SK-N-SH (cell line): Measurements from ENCODE around the gene MARK3. TPM values are rescaled to one million over a fixed set of nuclear protein-coding genes. Genes with fewer than 3 reads are reported as not detected.

Experiments
- CTCF ChIA-PET: fragments of 300-600, 350-600 bp; formaldehyde crosslinking; extraction: SDS; loops from one replicate; lab custom pipeline; 2021; lab: Yijun Ruan, JAX
- POLR2A ChIA-PET: fragments of 350-600 bp; sonication (Branson Sonifier 250); formaldehyde crosslinking; extraction: SDS; loops from one replicate; lab custom pipeline; 2020; ENCODE audit warnings: antibody characterized with exemption, inconsistent platforms; lab: Yijun Ruan, JAX
- DNase-seq: peaks from one replicate; pipeline ENCODE4 v3.0.0; 2012
- H2AFZ ChIP-seq: fragments of 200-600 bp; sonication (generic); 2 replicates; pipeline ENCODE4 v1.8.1; 2016; ENCODE audit warnings: antibody characterized with exemption, mild to moderate bottlenecking, low read depth
- H3F3A ChIP-seq: fragments of 200-600 bp; sonication (generic); replicated peaks from 2 replicates; pipeline ENCODE3; 2016; ENCODE audit warnings: antibody characterized with exemption, mild to moderate bottlenecking; ENCODE audit not compliant: insufficient read depth
- H3K27ac ChIP-seq, 2 experiments: fragments of 200-500 bp in 1 of 2; fragments of 200-600 bp in 1 of 2; sonication (Bioruptor generic) in 1 of 2; sonication (generic), shearing (Covaris generic) in 1 of 2; 2 replicates each; pipeline versions ENCODE4 v1.5.1 to v1.6.1; 2014 to 2016; ENCODE audit warnings: low read depth in 2 of 2, inconsistent platforms in 1 of 2, low read length in 1 of 2, mild to moderate bottlenecking in 1 of 2, mixed read lengths in 1 of 2
- H3K27me3 ChIP-seq: fragments of 200-600 bp; sonication (generic), shearing (Covaris generic); 2 replicates; pipeline ENCODE4 v1.6.1; 2016; ENCODE audit warnings: mixed run types; ENCODE audit not compliant: insufficient read depth
- H3K36me3 ChIP-seq, 2 experiments: fragments of 200-500 bp in 1 of 2; fragments of 200-600 bp in 1 of 2; sonication (Bioruptor generic) in 1 of 2; sonication (generic) in 1 of 2; replicated peaks in 1 of 2; 2 replicates each; pipeline versions ENCODE3 to v1.5.1; 2014 to 2016; ENCODE audit warnings: low read length in 1 of 2, mild to moderate bottlenecking in 1 of 2; ENCODE audit not compliant: insufficient read depth in 2 of 2, control insufficient read depth in 1 of 2
- H3K4me1 ChIP-seq, 2 experiments: fragments of 200-500 bp in 1 of 2; fragments of 200-600 bp in 1 of 2; sonication (Bioruptor generic) in 1 of 2; sonication (generic), shearing (Covaris generic) in 1 of 2; 2 replicates each; pipeline versions ENCODE4 v1.5.1 to v1.6.1; 2014 to 2016; ENCODE audit warnings: low read depth in 1 of 2, low read length in 1 of 2, mixed run types in 1 of 2; ENCODE audit not compliant: insufficient read depth in 2 of 2, control insufficient read depth in 1 of 2
- H3K4me2 ChIP-seq: fragments of 200-600 bp; sonication (generic), shearing (Covaris generic); 2 replicates; pipeline ENCODE4 v1.6.1; 2017; ENCODE audit warnings: mixed run types
- H3K4me3 ChIP-seq, 2 experiments: fragments of 200-500 bp in 1 of 2; fragments of 200-600 bp in 1 of 2; sonication (Bioruptor generic) in 1 of 2; sonication (generic), shearing (Covaris generic) in 1 of 2; 2 replicates each; pipeline versions ENCODE4 v1.5.1 to v1.8.1; 2014 to 2016; ENCODE audit warnings: low read depth in 2 of 2, inconsistent platforms in 1 of 2, low read length in 1 of 2, mild to moderate bottlenecking in 1 of 2, mixed read lengths in 1 of 2, moderate library complexity in 1 of 2
- H3K79me2 ChIP-seq: fragments of 200-600 bp; sonication (generic); 2 replicates; pipeline ENCODE4 v1.8.1; 2017; ENCODE audit warnings: mild to moderate bottlenecking; ENCODE audit not compliant: insufficient read depth
- H3K9ac ChIP-seq: fragments of 200-600 bp; sonication (generic); 2 replicates; pipeline ENCODE4 v1.6.1; 2017; ENCODE audit warnings: mixed run types
- H3K9me2 ChIP-seq: fragments of 200-600 bp; sonication (generic); 2 replicates; pipeline ENCODE4 v1.6.1; 2017; ENCODE audit warnings: mixed run types
- H3K9me3 ChIP-seq: fragments of 200-600 bp; sonication (generic); 2 replicates; pipeline ENCODE4 v1.6.1; 2017; ENCODE audit warnings: mixed run types, mild to moderate bottlenecking, moderate library complexity
- H4K20me1 ChIP-seq: fragments of 200-600 bp; sonication (generic); 2 replicates; pipeline ENCODE4 v1.6.1; 2017; ENCODE audit warnings: mild to moderate bottlenecking, mixed run types; ENCODE audit not compliant: insufficient read depth
- ELF1 ChIP-seq: IDR thresholded peaks from 2 replicates; pipeline ENCODE4 v1.4.0; 2012
- EP300 ChIP-seq, 2 experiments: IDR thresholded peaks; 2 replicates each; pipeline versions ENCODE4 v1.4.0 to v1.6.1; 2012; ENCODE audit warnings: borderline replicate concordance in 1 of 2, low read depth in 1 of 2, low read length in 1 of 2
- FOSL2 ChIP-seq: IDR thresholded peaks from 2 replicates; pipeline ENCODE4 v1.4.0; 2012; ENCODE audit warnings: low read depth, mild to moderate bottlenecking, moderate library complexity, borderline replicate concordance
- FOXJ3 ChIP-seq: sonication (generic); formaldehyde crosslinking; IDR thresholded peaks from 2 replicates; pipeline ENCODE4 v1.5.1; 2020; ENCODE audit warnings: mild to moderate bottlenecking, missing genetic modification reagents
- GABPA ChIP-seq: IDR thresholded peaks from 2 replicates; pipeline ENCODE4 v1.4.0; 2012; ENCODE audit warnings: low read depth, mild to moderate bottlenecking
- JUND ChIP-seq: IDR thresholded peaks from 2 replicates; pipeline ENCODE4 v1.4.0; 2012
- NRF1 ChIP-seq: IDR thresholded peaks from 2 replicates; pipeline ENCODE4 v1.6.1; 2012; ENCODE audit warnings: low read depth, mild to moderate bottlenecking, low read length
- RCOR1 ChIP-seq: fragments of 150-350 bp; IDR thresholded peaks from 2 replicates; pipeline ENCODE4 v1.6.1; 2017; ENCODE audit warnings: antibody characterized with exemption, low read length
- RFX5 ChIP-seq: IDR thresholded peaks from 2 replicates; pipeline ENCODE4 v1.6.1; 2012; ENCODE audit warnings: mild to moderate bottlenecking, improper control_type of control experiment, low read length
- TCF12 ChIP-seq: IDR thresholded peaks from 2 replicates; pipeline ENCODE4 v1.4.0; 2012
- WGBS: methylation state at CpG from one replicate; pipeline ENCODE4 v1.1.6; 2017; ENCODE audit warnings: low lambda C conversion rate; 5-methylcytosine and 5-hydroxymethylcytosine counted together
- polyA plus RNA-seq, 3 experiments: library from polyadenylated mRNA; depleted of rRNA; stranded (reverse); fragments of >200 nt; gene quantifications; 2 replicates each; pipeline ENCODE4 v1.2.3, GENCODE V29; 2012
- TF ChIP-seq, protein P1 (sequence below): fragments of 200-600 bp; sonication (generic); IDR thresholded peaks from 2 replicates; pipeline ENCODE4 v1.6.1; 2017; ENCODE audit warnings: antibody characterized with exemption, mild to moderate bottlenecking, moderate library complexity
- TF ChIP-seq, protein P2 (sequence below): IDR thresholded peaks from 2 replicates; pipeline ENCODE4 v1.4.0; 2012; ENCODE audit warnings: low read depth, borderline replicate concordance
- TF ChIP-seq, protein P3 (sequence below): IDR thresholded peaks from 2 replicates; pipeline ENCODE4; 2012
- TF ChIP-seq, protein P4 (sequence below): IDR thresholded peaks from 2 replicates; pipeline ENCODE4 v1.4.0; 2012; ENCODE audit warnings: low read depth, borderline replicate concordance
- TF ChIP-seq, protein P5 (sequence below): IDR thresholded peaks from 2 replicates; pipeline ENCODE4 v1.4.0; 2012; ENCODE audit warnings: low read depth
- TF ChIP-seq, protein P6 (sequence below): fragments of 150-350 bp; IDR thresholded peaks from 2 replicates; pipeline ENCODE4 v1.6.1; 2016; ENCODE audit warnings: mild to moderate bottlenecking, low read depth, low read length

The MARK3 gene
- polyA plus RNA-seq, 1 of the 3 experiments (the other 2 are of a cell fraction) = 73.4 TPM

DNA sequence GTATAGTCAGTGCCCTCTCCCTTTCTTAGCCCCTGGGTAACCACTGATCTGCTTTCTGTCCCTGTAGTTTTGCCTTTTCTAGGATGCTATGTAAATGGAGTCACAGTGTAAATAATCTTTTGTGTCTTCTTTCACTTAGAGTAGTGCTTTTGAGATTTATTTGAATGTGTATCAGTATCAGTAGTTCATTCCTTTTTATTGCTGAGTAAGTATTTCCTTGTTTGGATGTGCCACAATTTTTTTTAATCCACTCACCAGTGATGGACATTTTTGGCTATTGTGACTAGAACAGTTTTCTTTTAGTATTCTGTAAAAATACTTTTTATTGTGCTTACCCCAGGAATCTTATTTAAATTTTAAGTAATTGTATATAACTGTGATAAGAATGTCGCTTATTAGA, 3.4 kb downstream of the MARK3 start:
- POLR2A ChIA-PET = no interaction called here
- no peak for DNase-seq
- H3K4me1 ChIP-seq = peaks cover 5 to 7% of the 10 kb centered on the region in 2 experiments; a peak in 1 of 4 replicates
- peaks cover 84% of the 10 kb centered on the region for H3K79me2 ChIP-seq
- no peaks in the 10 kb centered on the region for H3K9me3 ChIP-seq
- TF ChIP-seq, protein P1, sequence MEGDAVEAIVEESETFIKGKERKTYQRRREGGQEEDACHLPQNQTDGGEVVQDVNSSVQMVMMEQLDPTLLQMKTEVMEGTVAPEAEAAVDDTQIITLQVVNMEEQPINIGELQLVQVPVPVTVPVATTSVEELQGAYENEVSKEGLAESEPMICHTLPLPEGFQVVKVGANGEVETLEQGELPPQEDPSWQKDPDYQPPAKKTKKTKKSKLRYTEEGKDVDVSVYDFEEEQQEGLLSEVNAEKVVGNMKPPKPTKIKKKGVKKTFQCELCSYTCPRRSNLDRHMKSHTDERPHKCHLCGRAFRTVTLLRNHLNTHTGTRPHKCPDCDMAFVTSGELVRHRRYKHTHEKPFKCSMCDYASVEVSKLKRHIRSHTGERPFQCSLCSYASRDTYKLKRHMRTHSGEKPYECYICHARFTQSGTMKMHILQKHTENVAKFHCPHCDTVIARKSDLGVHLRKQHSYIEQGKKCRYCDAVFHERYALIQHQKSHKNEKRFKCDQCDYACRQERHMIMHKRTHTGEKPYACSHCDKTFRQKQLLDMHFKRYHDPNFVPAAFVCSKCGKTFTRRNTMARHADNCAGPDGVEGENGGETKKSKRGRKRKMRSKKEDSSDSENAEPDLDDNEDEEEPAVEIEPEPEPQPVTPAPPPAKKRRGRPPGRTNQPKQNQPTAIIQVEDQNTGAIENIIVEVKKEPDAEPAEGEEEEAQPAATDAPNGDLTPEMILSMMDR = no peak
- TF ChIP-seq FOSL2 (no peak), FOXJ3 (no peak), RFX5 (no peak), GABPA (no peak), RCOR1 (no peak), JUND (no peak), TCF12 (no peak), NRF1 (no peak), ELF1 (no peak), EP300 (IDR thresholded peaks at IDR 0.05; ENCODE audit: borderline replicate concordance in 1 of 2, low read depth in 1 of 2, low read length in 1 of 2) (no peak)
- TF ChIP-seq, protein P2, sequence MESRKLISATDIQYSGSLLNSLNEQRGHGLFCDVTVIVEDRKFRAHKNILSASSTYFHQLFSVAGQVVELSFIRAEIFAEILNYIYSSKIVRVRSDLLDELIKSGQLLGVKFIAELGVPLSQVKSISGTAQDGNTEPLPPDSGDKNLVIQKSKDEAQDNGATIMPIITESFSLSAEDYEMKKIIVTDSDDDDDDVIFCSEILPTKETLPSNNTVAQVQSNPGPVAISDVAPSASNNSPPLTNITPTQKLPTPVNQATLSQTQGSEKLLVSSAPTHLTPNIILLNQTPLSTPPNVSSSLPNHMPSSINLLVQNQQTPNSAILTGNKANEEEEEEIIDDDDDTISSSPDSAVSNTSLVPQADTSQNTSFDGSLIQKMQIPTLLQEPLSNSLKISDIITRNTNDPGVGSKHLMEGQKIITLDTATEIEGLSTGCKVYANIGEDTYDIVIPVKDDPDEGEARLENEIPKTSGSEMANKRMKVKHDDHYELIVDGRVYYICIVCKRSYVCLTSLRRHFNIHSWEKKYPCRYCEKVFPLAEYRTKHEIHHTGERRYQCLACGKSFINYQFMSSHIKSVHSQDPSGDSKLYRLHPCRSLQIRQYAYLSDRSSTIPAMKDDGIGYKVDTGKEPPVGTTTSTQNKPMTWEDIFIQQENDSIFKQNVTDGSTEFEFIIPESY = no peak
- TF ChIP-seq, protein P3, sequence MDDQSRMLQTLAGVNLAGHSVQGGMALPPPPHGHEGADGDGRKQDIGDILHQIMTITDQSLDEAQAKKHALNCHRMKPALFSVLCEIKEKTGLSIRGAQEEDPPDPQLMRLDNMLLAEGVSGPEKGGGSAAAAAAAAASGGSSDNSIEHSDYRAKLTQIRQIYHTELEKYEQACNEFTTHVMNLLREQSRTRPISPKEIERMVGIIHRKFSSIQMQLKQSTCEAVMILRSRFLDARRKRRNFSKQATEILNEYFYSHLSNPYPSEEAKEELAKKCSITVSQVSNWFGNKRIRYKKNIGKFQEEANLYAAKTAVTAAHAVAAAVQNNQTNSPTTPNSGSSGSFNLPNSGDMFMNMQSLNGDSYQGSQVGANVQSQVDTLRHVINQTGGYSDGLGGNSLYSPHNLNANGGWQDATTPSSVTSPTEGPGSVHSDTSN = no peak
- TF ChIP-seq, protein P4, sequence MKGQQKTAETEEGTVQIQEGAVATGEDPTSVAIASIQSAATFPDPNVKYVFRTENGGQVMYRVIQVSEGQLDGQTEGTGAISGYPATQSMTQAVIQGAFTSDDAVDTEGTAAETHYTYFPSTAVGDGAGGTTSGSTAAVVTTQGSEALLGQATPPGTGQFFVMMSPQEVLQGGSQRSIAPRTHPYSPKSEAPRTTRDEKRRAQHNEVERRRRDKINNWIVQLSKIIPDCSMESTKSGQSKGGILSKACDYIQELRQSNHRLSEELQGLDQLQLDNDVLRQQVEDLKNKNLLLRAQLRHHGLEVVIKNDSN = no peak
- TF ChIP-seq, protein P5, sequence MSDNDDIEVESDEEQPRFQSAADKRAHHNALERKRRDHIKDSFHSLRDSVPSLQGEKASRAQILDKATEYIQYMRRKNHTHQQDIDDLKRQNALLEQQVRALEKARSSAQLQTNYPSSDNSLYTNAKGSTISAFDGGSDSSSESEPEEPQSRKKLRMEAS = no peak
- TF ChIP-seq, protein P6, sequence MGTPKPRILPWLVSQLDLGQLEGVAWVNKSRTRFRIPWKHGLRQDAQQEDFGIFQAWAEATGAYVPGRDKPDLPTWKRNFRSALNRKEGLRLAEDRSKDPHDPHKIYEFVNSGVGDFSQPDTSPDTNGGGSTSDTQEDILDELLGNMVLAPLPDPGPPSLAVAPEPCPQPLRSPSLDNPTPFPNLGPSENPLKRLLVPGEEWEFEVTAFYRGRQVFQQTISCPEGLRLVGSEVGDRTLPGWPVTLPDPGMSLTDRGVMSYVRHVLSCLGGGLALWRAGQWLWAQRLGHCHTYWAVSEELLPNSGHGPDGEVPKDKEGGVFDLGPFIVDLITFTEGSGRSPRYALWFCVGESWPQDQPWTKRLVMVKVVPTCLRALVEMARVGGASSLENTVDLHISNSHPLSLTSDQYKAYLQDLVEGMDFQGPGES = no peak
- H4K20me1 ChIP-seq = peaks cover 79% of the 10 kb centered on the region
- no peak overlapping the region for H3K4me3 ChIP-seq
- H3K36me3 ChIP-seq = no peaks in the 10 kb centered on the region
- H2AFZ ChIP-seq = no peak overlapping the region
- no peak overlapping the region for H3K9ac ChIP-seq
- 100% methylated on average over 1 of the region's 1 CpG for WGBS
- CTCF ChIA-PET = interaction anchor here (0.7 kb wide), 1 partner anchor 159 kb away, joined by 3 read pairs; no protein-coding TSS in a partner anchor
- no peaks in the 10 kb centered on the region for H3K9me2 ChIP-seq
- H3F3A ChIP-seq = peaks cover 26% of the 10 kb centered on the region
- no peaks in the 10 kb centered on the region for H3K27me3 ChIP-seq
- no peak overlapping the region for H3K27ac ChIP-seq
- H3K4me2 ChIP-seq = peak overlapping the region; percentile 92
